Fibroblast of villous mesenchyme (primary cell): ENCODE measurements around the gene RHOG. TPM values are rescaled to one million over a fixed set of nuclear protein-coding genes. Genes with fewer than 3 reads are reported as not detected.

ENCODE experiments used
- DNase-seq: peaks from one replicate; pipeline ENCODE4 v3.0.0-alpha.2; 2010; ENCODE audit warnings: low read depth
- H3K4me3 ChIP-seq: 2 replicates; pipeline ENCODE4 v1.5.1; 2011; ENCODE audit warnings: low read depth, mild to moderate bottlenecking, low read length
- CTCF ChIP-seq: IDR thresholded peaks from 2 replicates; pipeline ENCODE4 v1.5.1; 2012; ENCODE audit warnings: low read depth, mild to moderate bottlenecking, low read length; ENCODE audit not compliant: insufficient read depth
- total RNA-seq: library from RNA; depleted of rRNA; stranded (reverse); fragments of >200 nt; gene quantifications from 2 replicates; pipeline ENCODE4 v1.2.3, GENCODE V29; 2012

RHOG gene
- total RNA-seq, 1 donor: 9.5 TPM

- TF ChIP-seq CTCF: no peak
- DNase-seq: no peak
- H3K4me3 ChIP-seq: no peak overlapping the region
Observed at GRCh38 chr11:3802011-3802790, 38.6 kb downstream of the RHOG start.

- no peak for DNase-seq
- no peak overlapping the region for H3K4me3 ChIP-seq
- no peak for TF ChIP-seq CTCF
Observed at GRCh38 chr11:3799873-3800272, 40.9 kb downstream of the RHOG start.

GRCh38 chr11:3799143-3799542 is 41.6 kb downstream of the RHOG start:
- DNase-seq: no peak
- no peak for TF ChIP-seq CTCF
- H3K4me3 ChIP-seq: no peak overlapping the region

- peak; percentile 100 for DNase-seq
- no peak for TF ChIP-seq CTCF
- H3K4me3 ChIP-seq: peak within 1 kb of the TSS; percentile 85
Observed at GRCh38 chr11:3797329-3798090, 43.2 kb downstream of the RHOG start, which contains the start of gene NUP98. Gene NUP98 (minus strand): TSS chr11:3797554. CDS start chr11:3782117, 15,437 bp downstream.

- TF ChIP-seq CTCF: no peak
- DNase-seq: peak; percentile 71
- H3K4me3 ChIP-seq: peak overlapping the region; percentile 85
Observed at GRCh38 chr11:3796801-3797328, 43.9 kb downstream of the RHOG start.

GRCh38 chr11:3796346-3796745 is 44.4 kb downstream of the RHOG start:
- DNase-seq: no peak
- no peak for TF ChIP-seq CTCF
- H3K4me3 ChIP-seq: peak overlapping the region; percentile 85
